HFF-Myc (cell line): ENCODE measurements around the gene CD40.

Experiments
- DNase-seq: peaks from one replicate; pipeline ENCODE4 v3.0.0-alpha.2; 2011; ENCODE audit warnings: low read depth; ENCODE audit errors: extremely low read depth
- H3K4me3 ChIP-seq: replicated peaks from 2 replicates; pipeline ENCODE4 v1.5.1; 2011; ENCODE audit warnings: low read depth, mild to moderate bottlenecking, control low read depth, low read length
- CTCF ChIP-seq: IDR thresholded peaks from 2 replicates; pipeline ENCODE4 v1.5.1; 2012; ENCODE audit warnings: mild to moderate bottlenecking, low read depth, low read length, control low read depth; ENCODE audit errors: missing control alignments

CD40 gene

GRCh38 chr20:46154305-46154704 lies 36.2 kb downstream of the CD40 start:
- no peak for DNase-seq
- TF ChIP-seq CTCF: no peak
- no peak overlapping the region for H3K4me3 ChIP-seq

DNA sequence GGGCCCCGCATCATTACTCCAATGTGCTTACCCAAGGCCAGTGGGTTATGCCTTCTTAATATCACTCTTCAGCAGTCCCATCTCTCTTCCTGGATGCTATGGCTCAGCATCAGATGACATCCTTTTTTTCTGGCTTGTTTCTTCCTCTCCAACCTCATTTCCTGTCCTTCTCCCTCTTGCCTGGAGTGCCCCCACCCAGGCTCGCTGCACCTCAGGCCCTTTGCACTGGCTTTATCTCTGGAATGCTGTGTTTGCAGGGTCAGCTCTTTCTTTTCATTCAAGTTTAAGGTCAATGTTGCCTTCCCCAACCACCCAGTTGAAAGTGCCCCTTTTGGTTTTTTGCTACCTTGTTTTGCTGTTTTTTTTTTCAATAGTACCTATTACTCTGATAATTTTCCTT lies 36.7 kb downstream of the CD40 start:
- no peak for TF ChIP-seq CTCF
- H3K4me3 ChIP-seq: no peak overlapping the region
- DNase-seq: no peak

- TF ChIP-seq CTCF: no peak
- no peak for DNase-seq
- no peak overlapping the region for H3K4me3 ChIP-seq
These were observed 38.0 kb downstream of the CD40 start for GRCh38 chr20:46156065-46156464.

DNA sequence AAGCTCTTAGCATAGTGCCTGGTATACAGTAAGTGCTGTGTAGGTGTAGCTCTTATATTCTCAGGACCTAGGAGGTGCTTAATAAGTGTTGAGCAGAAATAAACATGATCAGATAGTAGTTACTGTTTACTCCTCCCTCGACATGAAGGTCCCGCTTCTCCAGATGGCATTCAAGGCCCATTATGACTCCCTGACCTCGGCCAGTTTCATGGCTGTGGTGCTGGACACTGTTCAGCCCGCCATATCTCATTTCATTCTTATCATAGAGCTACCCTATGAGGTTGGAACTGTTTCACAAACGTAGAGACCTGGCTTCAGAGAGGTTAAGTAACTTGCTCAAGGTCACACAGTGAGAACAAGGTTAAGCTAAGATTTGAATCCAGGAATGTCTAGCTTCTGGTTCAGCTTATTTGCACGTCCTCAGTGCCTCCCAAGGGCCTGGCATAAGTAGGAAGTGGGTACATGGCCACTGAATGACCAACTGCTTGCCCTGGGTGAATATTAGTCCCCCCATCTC lies 39.0 kb downstream of the CD40 start:
- H3K4me3 ChIP-seq: no peak overlapping the region
- no peak for TF ChIP-seq CTCF
- DNase-seq: no peak

DNA sequence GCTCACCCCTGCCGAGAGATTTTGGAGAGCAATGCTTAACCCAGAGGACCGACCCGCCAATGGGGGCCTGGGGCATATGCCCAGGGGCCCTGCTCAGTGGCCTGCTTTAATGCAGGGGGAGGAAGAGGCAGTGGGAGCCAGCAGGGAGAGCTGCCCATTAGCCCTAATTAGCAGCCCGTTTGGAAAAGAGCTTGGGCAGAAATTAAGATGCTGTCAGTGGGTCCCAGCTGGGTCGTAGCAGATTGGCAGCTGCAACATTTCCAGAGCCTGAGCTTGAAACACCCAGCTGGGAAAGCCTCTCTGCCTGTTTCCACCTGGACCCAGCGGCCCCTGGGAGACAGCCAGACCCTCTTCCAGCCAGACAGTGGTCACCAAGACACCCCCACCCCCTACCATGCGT lies 39.5 kb downstream of the CD40 start:
- no peak for DNase-seq
- no peak overlapping the region for H3K4me3 ChIP-seq
- no peak for TF ChIP-seq CTCF

- no peak for TF ChIP-seq CTCF
- no peak for DNase-seq
These were observed 40.4 kb downstream of the CD40 start for GRCh38 chr20:46158476-46158987.

DNA sequence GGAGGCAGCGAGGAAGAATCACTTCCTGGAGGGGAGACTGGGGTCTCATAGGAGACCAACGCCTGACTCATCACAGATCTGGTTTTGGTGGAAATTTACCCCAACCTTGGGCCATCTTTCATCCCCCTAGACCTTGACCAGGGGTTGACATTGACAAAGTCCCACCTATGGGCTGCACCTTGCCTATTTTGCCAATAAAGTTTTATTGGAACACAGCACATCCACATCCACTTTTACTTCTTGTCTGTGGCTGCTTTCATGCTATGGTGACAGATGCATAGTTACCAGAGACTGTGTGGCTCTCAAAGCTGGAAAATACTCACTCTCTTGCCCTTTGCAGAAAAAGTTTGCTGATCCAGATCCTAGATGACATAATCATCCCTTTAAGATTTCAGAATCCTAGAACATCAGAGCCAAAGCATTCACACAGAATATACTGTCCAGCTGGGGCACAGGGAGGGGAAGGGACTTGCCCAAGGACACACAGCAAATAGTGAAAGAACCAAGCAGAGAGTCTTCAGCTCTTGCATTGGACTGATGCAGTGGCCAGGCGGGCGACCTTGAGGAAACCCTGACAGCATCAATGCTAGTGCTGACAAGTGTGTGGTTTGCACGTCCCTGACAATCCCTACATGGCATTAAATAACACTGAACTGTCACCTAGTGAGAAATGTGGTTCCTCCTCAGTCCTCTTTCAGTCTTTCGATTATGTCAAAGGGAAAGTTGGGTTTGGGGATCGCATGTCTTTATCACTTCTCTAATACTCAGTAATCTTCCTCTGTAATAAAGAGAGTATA lies 41.2 kb downstream of the CD40 start:
- TF ChIP-seq CTCF: no peak
- no peak overlapping the region for H3K4me3 ChIP-seq
- no peak for DNase-seq

More at GRCh38 chr20:46158476-46158987, 40.4 kb downstream of the CD40 start:
- no peak overlapping the region for H3K4me3 ChIP-seq
